Ovary (tissue), 3 donors: ENCODE measurements around the gene KCNIP1.

Experiments
- CTCF ChIP-seq, 3 donors: fragments of 450-650 bp in 2 of 3; fragments of 200-600 bp in 1 of 3; IDR thresholded peaks; one replicate each; pipeline versions ENCODE4 v1.5.1 to v1.8.0; 2016 to 2022; ENCODE audit warnings: antibody characterized with exemption in 3 of 3, mild to moderate bottlenecking in 1 of 3
- POLR2A ChIP-seq: fragments of 450-650 bp; IDR thresholded peaks from one replicate; pipeline ENCODE4 v1.6.1; 2017; ENCODE audit warnings: antibody characterized with exemption, mild to moderate bottlenecking, moderate library complexity
- donor health status: DM: no; HTN: no; CAD: no.

GRCh38 chr5:170545811-170546210 is 42.0 kb downstream of the KCNIP1 start:
- TF ChIP-seq CTCF (IDR thresholded peaks at IDR 0.05) (no peak), POLR2A (no peak)
